HEK293 (cell line): ENCODE measurements around the gene MATN1.

ENCODE experiments used
- OSR2 ChIP-seq: fragments of 450-650 bp; formaldehyde crosslinking; IDR thresholded peaks from 2 replicates; pipeline ENCODE4 v1.5.1; 2016; ENCODE audit warnings: missing biosample characterization, missing genetic modification characterization
- PBX3 ChIP-seq: sonication (generic); formaldehyde crosslinking; IDR thresholded peaks from 2 replicates; pipeline ENCODE4 v1.8.1; 2022; ENCODE audit warnings: mild to moderate bottlenecking, moderate library complexity, missing genetic modification reagents
- REPIN1 ChIP-seq: fragments of 450-650 bp; formaldehyde crosslinking; IDR thresholded peaks from 2 replicates; pipeline ENCODE4 v1.5.1; 2017; ENCODE audit warnings: missing biosample characterization, missing genetic modification characterization, low read depth
- ZNF274 ChIP-seq, 2 experiments: fragments of 200-500 bp in 1 of 2; fragments of 450-650 bp in 1 of 2; sonication (Bioruptor generic) in 1 of 2; formaldehyde crosslinking in 1 of 2; IDR thresholded peaks; 2 replicates each; pipeline versions ENCODE4 v1.5.1 to v1.6.1; 2014 to 2016; ENCODE audit warnings: borderline replicate concordance in 1 of 2, inconsistent platforms in 1 of 2, low read length in 1 of 2, missing biosample characterization in 1 of 2, missing genetic modification characterization in 1 of 2
- ZNF391 ChIP-seq: fragments of 450-650 bp; formaldehyde crosslinking; IDR thresholded peaks from 2 replicates; pipeline ENCODE4 v1.5.1; 2016; ENCODE audit warnings: low read depth, missing biosample characterization, missing genetic modification characterization, borderline replicate concordance
- ZNF514 ChIP-seq: fragments of 450-650 bp; formaldehyde crosslinking; IDR thresholded peaks from 2 replicates; pipeline ENCODE4 v1.5.1; 2016; ENCODE audit warnings: missing biosample characterization, missing genetic modification characterization
- ZNF704 ChIP-seq: fragments of 450-650 bp; formaldehyde crosslinking; IDR thresholded peaks from 2 replicates; pipeline ENCODE4 v1.5.1; 2016; ENCODE audit warnings: missing biosample characterization, missing genetic modification characterization
- TF ChIP-seq, protein P1 (sequence below): fragments of 450-650 bp; formaldehyde crosslinking; IDR thresholded peaks from 2 replicates; pipeline ENCODE4 v1.5.1; 2016; ENCODE audit warnings: missing biosample characterization, missing genetic modification characterization
- TF ChIP-seq, protein P2 (sequence below): fragments of 450-650 bp; formaldehyde crosslinking; IDR thresholded peaks from 2 replicates; pipeline ENCODE4 v1.5.1; 2017; ENCODE audit warnings: missing biosample characterization, missing genetic modification characterization

- TF ChIP-seq, protein P1, sequence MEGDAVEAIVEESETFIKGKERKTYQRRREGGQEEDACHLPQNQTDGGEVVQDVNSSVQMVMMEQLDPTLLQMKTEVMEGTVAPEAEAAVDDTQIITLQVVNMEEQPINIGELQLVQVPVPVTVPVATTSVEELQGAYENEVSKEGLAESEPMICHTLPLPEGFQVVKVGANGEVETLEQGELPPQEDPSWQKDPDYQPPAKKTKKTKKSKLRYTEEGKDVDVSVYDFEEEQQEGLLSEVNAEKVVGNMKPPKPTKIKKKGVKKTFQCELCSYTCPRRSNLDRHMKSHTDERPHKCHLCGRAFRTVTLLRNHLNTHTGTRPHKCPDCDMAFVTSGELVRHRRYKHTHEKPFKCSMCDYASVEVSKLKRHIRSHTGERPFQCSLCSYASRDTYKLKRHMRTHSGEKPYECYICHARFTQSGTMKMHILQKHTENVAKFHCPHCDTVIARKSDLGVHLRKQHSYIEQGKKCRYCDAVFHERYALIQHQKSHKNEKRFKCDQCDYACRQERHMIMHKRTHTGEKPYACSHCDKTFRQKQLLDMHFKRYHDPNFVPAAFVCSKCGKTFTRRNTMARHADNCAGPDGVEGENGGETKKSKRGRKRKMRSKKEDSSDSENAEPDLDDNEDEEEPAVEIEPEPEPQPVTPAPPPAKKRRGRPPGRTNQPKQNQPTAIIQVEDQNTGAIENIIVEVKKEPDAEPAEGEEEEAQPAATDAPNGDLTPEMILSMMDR = no peak
- no peak for TF ChIP-seq PBX3
- no peak for TF ChIP-seq ZNF704 (tag by site-specific recombination)
- TF ChIP-seq, protein P2, sequence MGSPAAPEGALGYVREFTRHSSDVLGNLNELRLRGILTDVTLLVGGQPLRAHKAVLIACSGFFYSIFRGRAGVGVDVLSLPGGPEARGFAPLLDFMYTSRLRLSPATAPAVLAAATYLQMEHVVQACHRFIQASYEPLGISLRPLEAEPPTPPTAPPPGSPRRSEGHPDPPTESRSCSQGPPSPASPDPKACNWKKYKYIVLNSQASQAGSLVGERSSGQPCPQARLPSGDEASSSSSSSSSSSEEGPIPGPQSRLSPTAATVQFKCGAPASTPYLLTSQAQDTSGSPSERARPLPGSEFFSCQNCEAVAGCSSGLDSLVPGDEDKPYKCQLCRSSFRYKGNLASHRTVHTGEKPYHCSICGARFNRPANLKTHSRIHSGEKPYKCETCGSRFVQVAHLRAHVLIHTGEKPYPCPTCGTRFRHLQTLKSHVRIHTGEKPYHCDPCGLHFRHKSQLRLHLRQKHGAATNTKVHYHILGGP (tag by site-specific recombination) = no peak
- TF ChIP-seq ZNF391 = no peak
- TF ChIP-seq ZNF514 = no peak
- no peak for TF ChIP-seq ZNF274 (IDR thresholded peaks at IDR 0.05; ENCODE audit: low read length)
- no peak for TF ChIP-seq ZNF274 (tag by site-specific recombination; IDR thresholded peaks at IDR 0.05; ENCODE audit: borderline replicate concordance)
- no peak for TF ChIP-seq REPIN1
- peak; percentile 74 for TF ChIP-seq OSR2
Measured at GRCh38 chr1:30762152-30762929, 39.0 kb upstream of the MATN1 start.
